ENCODE measurements around the gene RNF208. TPM values are rescaled to one million over a fixed set of nuclear protein-coding genes. Genes with fewer than 3 reads are reported as not detected.

Gene RNF208
- total and polyA plus RNA-seq, 2 of the 4 experiments (the other 2 are of a cell fraction), result 1.2 TPM; not detected in 1

- Histone ChIP-seq H3K4me1 (ENCODE audit: control insufficient read depth, insufficient read depth, low read length) (peaks cover 12% of the 10 kb centered on the region), H2AK5ac (ENCODE audit: low read depth, low read length) (no peak overlapping the region), H3K27ac (ENCODE audit: insufficient read depth, low read length) (no peak overlapping the region), H4K91ac (ENCODE audit: insufficient read depth, low read depth, low read length) (no peak overlapping the region), H2BK120ac (ENCODE audit: low read depth, low read length) (no peak overlapping the region), H3K36me3 (ENCODE audit: control insufficient read depth, insufficient read depth, low read length) (peaks cover 51% of the 10 kb centered on the region), H4K8ac (ENCODE audit: low read depth in 2 of 2, low read length in 2 of 2) (no peak overlapping the region), H3K4me2 (ENCODE audit: low read depth, low read length) (no peak overlapping the region), H2BK20ac (ENCODE audit: low read depth, low read length) (no peak overlapping the region), H3K9ac (ENCODE audit: low read depth, low read length) (no peak overlapping the region), H2BK5ac (ENCODE audit: low read depth, low read length, poor library complexity, severe bottlenecking) (no peak overlapping the region), H3K9me3 (ENCODE audit: control insufficient read depth, insufficient read depth, low read length) (no peaks in the 10 kb centered on the region), H3K79me1 (ENCODE audit: low read depth in 1 of 2, low read length in 2 of 2) (peaks cover 13 to 48% of the 10 kb centered on the region in 2 experiments; a peak in 3 of 4 replicates), H3K27me3 (ENCODE audit: control insufficient read depth, insufficient read depth, low read length) (no peaks in the 10 kb centered on the region), H4K20me1 (ENCODE audit: insufficient read depth, low read length) (peaks cover 24% of the 10 kb centered on the region), H3K23ac (ENCODE audit: low read depth, low read length) (no peak overlapping the region), H4K5ac (ENCODE audit: low read depth, low read length) (no peak overlapping the region), H3K14ac (replicated peaks; ENCODE audit: low read depth, low read length) (no peak overlapping the region), H3K4me3 (ENCODE audit: insufficient read depth, low read depth, low read length) (no peak overlapping the region), H2AFZ (replicated peaks; ENCODE audit: low read length, poor library complexity) (no peak overlapping the region), H3K18ac (ENCODE audit: low read depth, low read length) (no peak overlapping the region), H3K56ac (ENCODE audit: extremely low read depth, insufficient read depth, low read length) (no peak overlapping the region), H3K4ac (ENCODE audit: low read depth, low read length) (no peak overlapping the region), H2BK15ac (ENCODE audit: low read depth, low read length) (no peak overlapping the region), H3K9me1 (ENCODE audit: insufficient read depth, low read length) (peaks cover 14% of the 10 kb centered on the region), H2AK9ac (replicated peaks; ENCODE audit: low read depth, low read length, poor library complexity) (no peak overlapping the region)
- in situ Hi-C loops (cut with MboI; ENCODE audit: low sequenced_read_pairs), result no loop called here
- DNase-seq (no peak), ATAC-seq (ENCODE audit: low read depth) (no peak)
- dilution Hi-C loops (cut with HindIII; ENCODE audit: low sequenced_read_pairs, unreplicated experiment), result no loop called here
- WGBS, 2 experiments (ENCODE audit: extremely low coverage in 2 of 2, insufficient read length in 1 of 2), result 99% methylated on average over 12 of the region's 29 CpGs; no CpG with 5 or more reads in 1 of the 2 experiments
- ChIA-PET POLR2A (ENCODE audit: unreplicated experiment) (interaction anchor here (0.6 kb wide), 1 partner anchor 19 kb away, joined by 7 read pairs; no protein-coding TSS in a partner anchor), CTCF (no interaction called here)
- intact Hi-C loops (cut with micrococcal nuclease), result no loop called here
- TF ChIP-seq ELK1 (IDR thresholded peaks at IDR 0.05; ENCODE audit: borderline replicate concordance, low read depth, low read length) (no peak), RCOR1 (IDR thresholded peaks at IDR 0.05; ENCODE audit: insufficient replicate concordance, low read length) (no peak)
- TF ChIP-seq, protein P1, sequence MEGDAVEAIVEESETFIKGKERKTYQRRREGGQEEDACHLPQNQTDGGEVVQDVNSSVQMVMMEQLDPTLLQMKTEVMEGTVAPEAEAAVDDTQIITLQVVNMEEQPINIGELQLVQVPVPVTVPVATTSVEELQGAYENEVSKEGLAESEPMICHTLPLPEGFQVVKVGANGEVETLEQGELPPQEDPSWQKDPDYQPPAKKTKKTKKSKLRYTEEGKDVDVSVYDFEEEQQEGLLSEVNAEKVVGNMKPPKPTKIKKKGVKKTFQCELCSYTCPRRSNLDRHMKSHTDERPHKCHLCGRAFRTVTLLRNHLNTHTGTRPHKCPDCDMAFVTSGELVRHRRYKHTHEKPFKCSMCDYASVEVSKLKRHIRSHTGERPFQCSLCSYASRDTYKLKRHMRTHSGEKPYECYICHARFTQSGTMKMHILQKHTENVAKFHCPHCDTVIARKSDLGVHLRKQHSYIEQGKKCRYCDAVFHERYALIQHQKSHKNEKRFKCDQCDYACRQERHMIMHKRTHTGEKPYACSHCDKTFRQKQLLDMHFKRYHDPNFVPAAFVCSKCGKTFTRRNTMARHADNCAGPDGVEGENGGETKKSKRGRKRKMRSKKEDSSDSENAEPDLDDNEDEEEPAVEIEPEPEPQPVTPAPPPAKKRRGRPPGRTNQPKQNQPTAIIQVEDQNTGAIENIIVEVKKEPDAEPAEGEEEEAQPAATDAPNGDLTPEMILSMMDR (conservative IDR thresholded peaks at IDR 0.05; ENCODE audit: low read depth, low read length), result no peak
- BruUV-seq (replicated peaks), result no TSS peak
These were observed 43.6 kb upstream of the RNF208 start for GRCh38 chr9:137265496-137266161.
